Measurements from ENCODE around the gene ST14.
"Not testable (repeated sequence)": the region's sequence is repeated elsewhere in the genome, so short reads cannot be mapped to it uniquely, and the experiment has no call there.

The ST14 gene

DNA sequence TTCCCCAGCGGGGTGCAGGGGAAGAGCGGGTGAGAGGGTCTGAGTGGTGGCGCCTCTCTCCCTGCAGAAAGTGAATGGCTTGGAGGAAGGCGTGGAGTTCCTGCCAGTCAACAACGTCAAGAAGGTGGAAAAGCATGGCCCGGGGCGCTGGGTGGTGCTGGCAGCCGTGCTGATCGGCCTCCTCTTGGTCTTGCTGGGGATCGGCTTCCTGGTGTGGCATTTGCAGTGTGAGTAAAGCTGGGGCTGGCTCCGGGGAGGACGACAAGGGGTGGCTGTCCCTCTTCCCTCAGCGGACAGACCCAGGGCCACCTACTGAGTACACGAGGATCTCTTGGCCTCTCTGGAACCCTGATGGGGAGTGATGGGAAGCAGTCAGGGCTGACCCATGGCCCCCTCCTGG is 28.5 kb downstream of the ST14 start:
- DNase-seq (ENCODE audit: low spot score): no peak

DNA sequence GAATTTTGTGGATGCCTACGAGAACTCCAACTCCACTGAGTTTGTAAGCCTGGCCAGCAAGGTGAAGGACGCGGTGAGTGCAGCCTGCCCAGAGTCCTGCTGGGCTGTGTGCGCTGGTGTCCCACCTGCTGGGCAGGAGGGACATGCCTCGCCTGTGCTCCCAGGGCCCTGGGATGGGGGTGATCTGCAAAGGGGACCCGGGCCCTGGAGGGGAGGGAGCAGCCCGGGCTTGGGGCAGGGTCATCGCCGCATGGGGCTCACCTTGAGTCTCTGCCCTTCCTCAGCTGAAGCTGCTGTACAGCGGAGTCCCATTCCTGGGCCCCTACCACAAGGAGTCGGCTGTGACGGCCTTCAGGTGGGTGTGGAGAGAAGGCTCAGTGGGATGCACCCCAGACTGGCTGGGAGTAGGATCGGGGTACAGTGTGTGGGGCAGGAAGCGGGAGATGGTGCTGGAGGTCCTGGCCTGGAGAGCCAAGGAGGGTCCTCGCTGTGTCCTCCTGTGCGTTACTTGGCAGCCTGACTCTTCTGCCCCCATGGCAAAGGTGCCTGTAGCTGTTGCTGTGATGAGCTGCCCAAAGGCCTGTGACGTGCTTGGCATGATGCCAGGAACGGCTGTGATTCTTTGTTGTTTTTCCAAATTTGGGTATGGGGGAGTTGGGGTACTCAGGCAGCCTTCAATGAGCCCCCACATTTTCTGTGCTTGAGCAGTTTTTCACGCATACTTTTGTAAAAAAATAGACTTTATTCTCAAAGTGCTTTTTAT is 29.2 kb downstream of the ST14 start:
- DNase-seq (ENCODE audit: low spot score): no peak

DNA sequence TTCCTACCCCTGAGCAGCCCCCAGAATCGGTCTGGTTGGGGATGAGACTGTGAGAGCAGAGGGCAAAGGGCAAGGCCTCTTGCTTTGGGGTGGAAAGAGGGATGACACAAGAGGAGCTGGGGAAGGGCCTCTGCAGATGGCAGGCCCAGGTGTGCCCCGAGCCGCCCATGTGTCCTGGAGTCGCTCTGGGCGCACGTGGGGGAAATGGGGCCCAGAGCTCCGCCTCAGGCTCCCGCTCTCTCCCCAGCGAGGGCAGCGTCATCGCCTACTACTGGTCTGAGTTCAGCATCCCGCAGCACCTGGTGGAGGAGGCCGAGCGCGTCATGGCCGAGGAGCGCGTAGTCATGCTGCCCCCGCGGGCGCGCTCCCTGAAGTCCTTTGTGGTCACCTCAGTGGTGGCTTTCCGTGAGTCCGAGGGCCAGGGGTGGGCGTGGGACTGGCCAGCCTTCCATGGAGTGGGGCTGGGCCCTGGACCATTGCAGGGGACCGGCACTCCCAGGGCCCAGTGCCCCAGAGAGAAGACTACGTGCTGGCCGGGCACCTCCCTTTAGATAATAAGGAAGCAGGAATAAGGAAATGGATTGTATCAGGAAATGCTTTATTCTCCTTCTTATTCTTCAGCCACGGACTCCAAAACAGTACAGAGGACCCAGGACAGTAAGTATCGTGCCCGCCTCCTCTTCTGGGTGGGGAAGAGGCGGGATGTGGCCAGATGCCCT is 30.1 kb downstream of the ST14 start:
- DNase-seq (ENCODE audit: low spot score): no peak

DNA sequence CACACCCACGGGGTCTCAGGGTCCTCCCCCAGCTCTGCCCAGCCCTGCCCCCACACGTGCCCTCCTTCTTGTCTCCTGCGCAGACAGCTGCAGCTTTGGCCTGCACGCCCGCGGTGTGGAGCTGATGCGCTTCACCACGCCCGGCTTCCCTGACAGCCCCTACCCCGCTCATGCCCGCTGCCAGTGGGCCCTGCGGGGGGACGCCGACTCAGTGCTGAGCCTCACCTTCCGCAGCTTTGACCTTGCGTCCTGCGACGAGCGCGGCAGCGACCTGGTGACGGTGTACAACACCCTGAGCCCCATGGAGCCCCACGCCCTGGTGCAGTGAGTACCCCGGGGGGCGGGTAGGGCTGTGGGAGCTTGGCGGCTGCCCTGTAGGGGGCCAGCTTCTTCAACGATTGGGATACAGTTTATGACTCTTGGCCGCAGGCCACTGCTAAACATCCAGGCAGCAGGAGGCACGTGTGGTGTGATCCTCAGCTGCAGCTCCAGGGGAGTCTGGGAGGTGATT is 30.8 kb downstream of the ST14 start:
- DNase-seq (ENCODE audit: low spot score): no peak

DNA sequence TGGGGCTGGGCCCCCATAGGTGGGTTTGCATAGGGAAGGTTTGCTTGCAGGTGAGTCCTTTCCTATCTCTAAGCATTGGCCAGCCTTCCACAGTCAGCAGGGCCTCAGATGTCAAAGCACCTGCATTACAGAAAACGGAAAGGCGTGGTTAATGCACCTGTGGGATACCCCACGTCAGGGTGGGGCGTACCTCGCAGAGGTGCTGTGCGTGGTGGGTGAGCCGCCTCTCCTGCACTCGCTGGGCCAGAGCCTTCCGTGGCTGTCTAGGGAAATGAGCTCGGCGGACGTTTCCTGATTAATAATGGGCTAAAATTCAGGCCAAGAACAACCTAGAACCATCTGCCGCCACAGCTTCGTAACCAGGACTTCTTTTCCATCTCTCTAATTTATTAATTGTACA is 32.3 kb downstream of the ST14 start:
- no peak for DNase-seq (ENCODE audit: low spot score)

DNA sequence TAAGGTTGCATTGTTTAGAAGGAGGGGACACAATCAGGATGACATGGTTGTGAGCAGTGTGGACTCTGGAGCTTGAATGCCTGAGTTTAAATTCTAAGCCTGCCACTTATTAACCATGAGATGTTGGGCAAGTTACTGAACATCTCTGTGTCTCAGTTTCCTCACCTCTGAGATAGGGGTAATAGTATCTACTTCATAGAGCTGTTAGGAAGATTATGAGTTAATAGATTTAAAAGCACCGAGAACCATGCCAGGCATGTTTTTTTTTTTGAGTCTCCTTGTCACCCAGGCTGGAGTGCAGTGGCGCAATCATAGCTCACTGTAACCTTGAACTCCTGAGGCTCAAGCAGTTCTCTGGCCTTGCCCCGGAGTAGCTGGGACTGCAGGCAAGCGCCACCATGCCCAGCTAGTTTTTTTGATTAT is 33.3 kb downstream of the ST14 start:
- DNase-seq (ENCODE audit: low spot score): no peak

DNA sequence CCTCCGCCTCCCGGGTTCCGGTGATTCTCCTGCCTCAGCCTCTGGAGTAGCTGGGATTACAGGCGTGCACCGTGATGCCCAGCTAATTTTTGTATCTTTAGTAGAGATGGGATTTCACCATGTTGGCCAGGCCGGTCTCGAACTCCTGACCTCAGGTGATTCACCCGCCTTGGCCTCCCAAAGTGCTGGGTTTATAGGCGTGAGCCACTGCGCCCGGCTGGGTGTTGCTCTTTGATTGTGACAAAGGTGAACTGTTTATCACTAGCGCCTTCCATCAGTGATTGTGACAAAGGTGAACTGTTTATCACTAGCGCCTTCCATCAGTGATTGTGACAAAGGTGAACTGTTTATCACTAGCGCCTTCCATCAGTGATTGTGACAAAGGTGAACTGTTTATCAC is 34.0 kb downstream of the ST14 start:
- not testable (repeated sequence) for DNase-seq (ENCODE audit: low spot score)

DNA sequence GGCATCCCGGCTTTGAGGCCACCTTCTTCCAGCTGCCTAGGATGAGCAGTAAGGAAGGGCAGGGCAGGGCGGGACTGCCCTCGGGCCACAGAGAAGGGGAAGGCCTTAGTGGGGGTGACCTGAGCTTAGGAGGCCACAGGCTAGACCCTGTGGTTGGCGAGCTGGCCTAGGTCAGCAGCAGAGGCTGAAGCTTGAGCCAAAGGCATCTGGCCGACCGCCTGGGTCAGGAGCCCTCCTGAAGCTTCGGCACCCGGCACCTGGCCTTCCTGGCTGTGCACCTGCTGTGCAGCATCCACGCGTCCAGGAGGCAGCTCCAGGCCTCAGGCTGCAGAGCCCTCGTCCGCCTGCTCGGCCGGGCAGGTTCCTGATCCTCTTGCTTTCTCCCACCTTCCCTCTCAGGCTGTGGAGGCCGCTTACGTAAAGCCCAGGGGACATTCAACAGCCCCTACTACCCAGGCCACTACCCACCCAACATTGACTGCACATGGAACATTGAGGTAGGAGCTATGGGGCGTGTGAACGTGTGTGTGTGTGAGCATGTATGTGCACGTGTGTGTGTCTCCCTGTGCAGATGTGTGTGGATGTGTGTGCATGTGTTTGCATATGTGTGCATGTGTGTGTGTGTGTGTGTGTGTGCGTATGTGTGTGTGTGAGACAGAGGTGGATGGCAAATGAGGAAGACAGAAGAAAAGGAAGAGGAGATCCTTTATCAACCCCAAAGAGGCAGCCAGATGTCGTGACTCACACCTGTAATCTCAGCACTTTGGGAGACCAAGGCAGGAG is 34.9 kb downstream of the ST14 start:
- no peak for DNase-seq (ENCODE audit: low spot score)

DNA sequence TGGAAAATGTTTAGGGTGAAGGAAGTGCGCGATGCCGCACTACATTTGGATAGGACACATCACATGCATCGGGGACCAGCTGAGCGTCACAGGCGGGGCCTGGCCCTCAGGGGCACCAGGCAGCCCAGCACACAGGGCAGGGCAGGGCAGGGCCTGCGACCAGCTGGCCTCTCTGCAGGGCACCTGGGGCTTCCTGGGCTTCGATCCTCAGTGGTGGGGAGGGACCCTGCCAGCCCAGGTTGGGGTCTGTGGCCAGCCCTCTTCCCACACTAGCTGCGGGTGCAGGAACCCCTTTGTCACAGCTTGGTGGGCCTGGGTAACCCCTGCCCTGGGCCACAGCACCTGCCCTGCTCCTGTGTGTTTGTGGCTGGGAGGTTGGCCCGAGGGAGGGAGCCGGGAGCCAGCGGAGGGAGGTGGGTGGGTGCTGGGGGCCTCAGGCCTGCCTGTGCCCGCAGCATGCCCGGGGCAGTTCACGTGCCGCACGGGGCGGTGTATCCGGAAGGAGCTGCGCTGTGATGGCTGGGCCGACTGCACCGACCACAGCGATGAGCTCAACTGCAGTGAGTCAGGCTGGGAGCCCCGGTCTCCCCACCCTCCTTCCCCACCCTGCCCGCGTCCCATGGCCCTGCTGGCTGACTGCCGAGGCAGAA is 37.9 kb downstream of the ST14 start:
- no peak for DNase-seq (ENCODE audit: low spot score)

DNA sequence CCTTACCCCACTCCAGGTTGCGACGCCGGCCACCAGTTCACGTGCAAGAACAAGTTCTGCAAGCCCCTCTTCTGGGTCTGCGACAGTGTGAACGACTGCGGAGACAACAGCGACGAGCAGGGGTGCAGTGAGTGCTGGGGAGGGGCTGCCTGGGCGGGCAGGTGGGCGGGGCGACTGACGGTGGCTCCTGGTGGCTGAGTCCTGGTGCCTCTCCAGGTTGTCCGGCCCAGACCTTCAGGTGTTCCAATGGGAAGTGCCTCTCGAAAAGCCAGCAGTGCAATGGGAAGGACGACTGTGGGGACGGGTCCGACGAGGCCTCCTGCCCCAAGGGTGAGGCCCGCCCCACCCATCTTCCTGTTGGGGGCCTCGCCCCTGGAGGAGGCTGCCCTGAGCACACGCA is 38.7 kb downstream of the ST14 start:
- no peak for DNase-seq (ENCODE audit: low spot score)

DNA sequence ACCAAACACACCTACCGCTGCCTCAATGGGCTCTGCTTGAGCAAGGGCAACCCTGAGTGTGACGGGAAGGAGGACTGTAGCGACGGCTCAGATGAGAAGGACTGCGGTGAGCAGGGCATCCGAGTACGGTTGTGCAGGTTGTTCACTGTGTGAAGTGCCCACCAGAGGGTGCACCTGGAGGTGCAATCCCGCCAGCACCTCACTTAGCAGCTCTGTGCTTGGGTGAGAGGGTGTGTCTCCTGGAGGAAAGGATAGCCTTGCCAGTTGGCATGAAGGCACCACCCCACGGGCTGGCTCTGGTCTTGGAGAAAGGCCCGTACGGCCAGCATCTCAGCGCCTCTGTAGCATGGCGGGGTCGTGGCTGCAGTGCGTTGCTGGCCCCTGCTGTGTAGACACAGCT is 39.4 kb downstream of the ST14 start:
- no peak for DNase-seq (ENCODE audit: low spot score)

DNA sequence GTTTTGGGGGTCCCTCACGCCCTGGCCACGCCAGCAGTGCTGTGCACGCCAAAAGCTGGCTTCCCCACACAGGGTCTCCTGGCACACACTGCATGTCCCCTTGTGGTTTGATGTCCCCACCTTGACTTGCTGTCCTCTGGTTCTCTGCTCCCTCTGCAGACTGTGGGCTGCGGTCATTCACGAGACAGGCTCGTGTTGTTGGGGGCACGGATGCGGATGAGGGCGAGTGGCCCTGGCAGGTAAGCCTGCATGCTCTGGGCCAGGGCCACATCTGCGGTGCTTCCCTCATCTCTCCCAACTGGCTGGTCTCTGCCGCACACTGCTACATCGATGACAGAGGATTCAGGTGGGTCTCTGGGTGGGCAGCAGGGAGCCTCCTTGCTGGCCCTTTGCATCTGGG is 40.2 kb downstream of the ST14 start:
- DNase-seq (ENCODE audit: low spot score): no peak

DNA sequence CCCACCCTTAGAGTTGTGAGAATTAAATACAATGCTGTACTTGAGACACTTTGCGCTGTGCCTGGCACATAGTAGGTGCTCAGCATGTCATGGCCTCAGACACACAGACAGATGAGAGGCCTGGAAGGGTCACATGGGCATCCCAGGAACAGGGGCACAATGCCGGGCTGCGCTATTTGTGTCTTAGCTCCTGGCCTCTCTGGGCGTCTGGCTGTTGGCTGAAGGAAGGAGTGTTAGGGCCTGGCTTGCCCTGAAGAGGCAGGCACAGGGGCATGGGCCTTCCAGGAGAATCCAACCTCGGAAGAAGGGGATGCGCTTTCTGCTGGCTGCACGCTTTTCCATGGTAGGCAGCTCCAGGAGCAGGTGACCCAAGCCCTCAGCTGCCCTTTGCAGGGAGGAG is 41.4 kb downstream of the ST14 start:
- DNase-seq (ENCODE audit: low spot score): no peak

DNA sequence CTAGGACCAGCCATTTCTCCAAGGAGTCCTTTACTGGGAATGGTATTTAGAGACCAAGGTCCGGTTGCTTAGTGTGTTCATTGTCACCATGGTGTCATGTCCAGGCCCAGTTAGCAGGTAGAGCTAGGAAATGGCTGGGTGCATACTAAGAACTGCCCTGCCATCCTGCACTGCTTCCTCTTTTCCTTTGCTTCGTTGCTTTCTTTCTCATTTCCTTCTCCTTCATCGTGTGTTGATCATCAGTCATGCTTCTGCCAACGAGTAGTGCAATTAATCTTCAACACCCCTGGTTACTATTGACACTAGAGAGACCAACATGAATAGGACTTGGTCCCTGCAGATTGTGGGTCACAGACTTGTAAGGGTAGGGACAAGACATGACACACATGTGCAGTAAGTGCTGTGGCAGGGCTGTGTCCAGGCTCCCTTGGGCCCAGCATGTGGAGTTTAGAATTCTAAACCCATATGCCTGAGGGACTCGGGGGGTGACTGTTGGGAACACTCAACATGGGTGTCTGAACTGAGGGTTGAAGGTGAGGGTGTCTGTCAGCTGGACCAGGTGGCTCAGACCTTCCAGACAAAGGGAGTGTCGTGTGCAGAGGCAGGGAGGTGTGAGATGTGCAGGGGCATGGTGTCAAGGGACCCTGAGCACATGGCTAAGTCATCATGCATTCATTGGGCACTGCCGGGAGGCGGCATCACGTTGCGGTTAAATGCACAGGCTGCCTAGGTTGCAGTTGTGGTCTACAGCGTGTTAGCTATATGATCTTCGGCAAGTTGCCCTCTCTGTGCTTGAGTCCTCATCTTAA is 42.6 kb downstream of the ST14 start:
- DNase-seq (ENCODE audit: low spot score): no peak

DNA sequence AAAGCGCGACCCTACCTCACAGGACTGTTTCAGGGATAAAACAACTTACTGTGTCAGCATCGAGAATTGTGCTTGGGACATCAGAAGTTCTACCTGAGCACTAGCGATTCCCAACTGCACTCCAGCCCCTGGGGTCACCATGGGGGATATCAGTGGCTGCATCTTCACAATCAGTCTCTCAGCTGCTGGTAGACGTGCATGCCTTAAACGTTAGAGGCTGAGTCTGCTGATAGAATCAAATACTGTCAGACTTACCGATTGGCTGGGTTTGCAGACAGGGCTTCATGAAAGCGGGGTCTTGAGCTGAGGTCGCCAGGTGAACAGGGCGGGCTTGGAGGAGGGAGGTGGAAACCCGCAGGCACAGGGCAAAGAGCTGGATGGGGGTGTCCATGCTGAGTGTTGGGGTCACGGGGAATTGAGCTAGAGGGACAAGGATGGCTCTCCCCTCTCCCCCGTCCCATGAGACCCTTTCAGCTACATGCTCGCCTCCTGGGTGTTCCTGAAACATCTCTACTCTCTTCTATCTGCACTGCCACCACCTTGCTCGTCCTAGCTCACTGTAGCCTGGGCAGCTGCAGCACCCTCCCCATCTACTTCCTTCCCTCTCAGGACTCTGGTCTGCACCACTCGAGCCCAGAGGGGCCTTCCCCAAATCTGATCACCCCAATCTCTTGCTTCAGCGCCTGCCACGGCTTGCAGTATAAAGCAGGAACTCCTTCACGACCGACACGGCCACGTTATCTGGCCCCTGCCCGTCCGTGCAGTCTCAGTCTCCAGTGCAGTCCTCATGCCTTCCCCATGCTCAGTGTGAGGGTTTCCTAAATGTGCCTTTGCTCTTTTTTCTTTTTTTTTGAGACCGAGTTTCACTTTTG is 43.5 kb downstream of the ST14 start:
- no peak for DNase-seq (ENCODE audit: low spot score)

DNA sequence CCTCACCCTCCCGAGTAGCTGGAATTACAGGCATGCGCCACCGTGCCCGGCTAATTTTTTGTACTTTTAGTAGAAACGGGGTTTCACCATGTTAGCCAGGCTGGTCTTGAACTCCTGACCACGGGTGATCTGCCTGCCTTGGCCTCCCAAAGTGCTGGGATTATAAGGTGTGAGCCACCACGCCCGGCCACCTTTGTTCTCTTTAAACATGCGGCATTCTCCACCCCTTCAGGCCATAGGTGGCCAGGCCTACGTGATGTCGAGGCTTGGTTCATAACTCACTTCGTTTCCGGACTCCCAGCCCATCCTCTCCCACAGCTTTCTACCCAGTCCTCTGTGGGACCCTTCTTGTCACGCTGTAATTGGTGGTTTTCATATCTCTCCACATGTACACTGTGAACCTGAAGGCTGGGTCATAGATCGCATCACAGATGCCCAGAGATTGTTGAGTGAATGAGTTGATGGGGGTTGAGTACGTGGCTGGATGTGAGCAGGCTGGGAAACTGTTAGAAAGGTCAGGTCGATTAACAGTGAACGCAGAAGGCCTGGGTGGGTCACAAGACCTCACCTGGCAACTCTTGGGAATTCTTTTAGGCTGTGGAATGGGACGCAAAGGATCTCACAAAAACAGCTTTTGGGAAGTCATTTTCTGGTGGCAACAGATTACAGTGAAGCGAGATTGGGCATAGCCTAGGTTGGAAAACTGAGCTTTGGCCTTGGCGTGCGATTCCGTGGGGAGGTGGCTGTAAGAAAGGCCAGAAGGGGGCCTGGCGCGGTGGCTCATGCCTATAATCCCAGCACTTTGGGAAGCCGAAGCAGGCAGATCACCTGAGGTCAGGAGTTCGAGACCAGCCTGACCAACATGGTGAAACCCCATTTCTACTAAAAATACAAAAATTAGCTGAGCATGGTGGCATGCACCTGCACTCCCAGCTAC is 44.5 kb downstream of the ST14 start:
- DNase-seq (ENCODE audit: low spot score): no peak

DNA sequence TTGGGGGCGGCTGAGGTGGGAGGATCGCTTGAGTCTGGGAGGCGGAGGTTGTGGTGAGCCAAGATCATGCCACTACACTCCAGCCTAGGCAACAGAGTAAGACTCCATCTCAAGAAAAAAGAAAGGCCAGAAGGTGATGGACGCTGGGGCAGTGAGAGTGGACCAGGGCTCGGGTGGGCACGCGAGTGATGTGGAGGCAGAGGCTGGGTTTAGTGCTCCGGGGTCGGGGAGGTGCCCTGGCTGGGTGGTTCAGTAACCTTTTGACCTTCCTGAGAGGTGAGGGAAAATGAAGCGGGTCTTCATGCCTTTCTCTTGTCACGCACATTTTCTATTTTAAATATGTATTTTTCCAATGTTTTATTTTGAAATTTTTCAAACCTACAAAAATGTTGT is 45.1 kb downstream of the ST14 start:
- no peak for DNase-seq (ENCODE audit: low spot score)

DNA sequence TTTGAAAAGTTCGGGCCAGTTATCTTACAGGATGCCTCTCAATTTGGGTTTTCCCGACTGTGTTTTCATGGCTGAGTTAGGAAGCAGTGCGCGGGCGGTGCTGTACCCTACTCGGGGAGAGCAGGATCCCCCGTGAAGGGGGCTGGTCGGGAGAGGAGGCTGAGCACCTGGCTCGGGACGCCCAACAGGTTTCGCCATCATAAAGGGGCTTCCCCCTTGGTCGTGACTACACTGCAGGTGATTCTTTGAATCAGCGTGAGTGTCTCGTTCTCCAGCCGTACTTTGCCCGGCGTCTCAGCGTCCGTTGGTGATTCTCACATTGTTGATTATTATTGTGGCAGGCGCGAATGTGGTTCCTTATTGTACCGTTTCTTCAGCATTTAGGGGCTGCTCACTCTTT is 46.6 kb downstream of the ST14 start:
- no peak for DNase-seq (ENCODE audit: low spot score)

Measured in SK-N-DZ (cell line).